Osteocyte (in vitro differentiated cells): ENCODE data around the gene PPP1R1B. TPM values are rescaled to one million over a fixed set of nuclear protein-coding genes. Genes with fewer than 3 reads are reported as not detected.

ENCODE experiments used
- DNase-seq: peaks from one replicate; pipeline ENCODE4 v3.0.0; 2021; ENCODE audit warnings: mixed read lengths; ENCODE audit not compliant: unreplicated experiment; ENCODE audit errors: extremely low spot score
- H3K27ac Mint-ChIP-seq: one replicate; pipeline ENCODE4 v1.8.0; 2021; ENCODE audit warnings: mild to moderate bottlenecking, mixed read lengths; ENCODE audit not compliant: unreplicated experiment
- H3K27me3 Mint-ChIP-seq: one replicate; pipeline ENCODE4 v1.8.0; 2021; ENCODE audit warnings: mixed read lengths; ENCODE audit not compliant: unreplicated experiment
- H3K36me3 Mint-ChIP-seq: one replicate; pipeline ENCODE4 v1.8.0; 2021; ENCODE audit warnings: mixed read lengths; ENCODE audit not compliant: unreplicated experiment
- H3K4me1 Mint-ChIP-seq: one replicate; pipeline ENCODE4 v1.8.0; 2021; ENCODE audit warnings: mixed read lengths; ENCODE audit not compliant: unreplicated experiment
- H3K4me3 Mint-ChIP-seq: one replicate; pipeline ENCODE4 v1.8.0; 2021; ENCODE audit warnings: mild to moderate bottlenecking, moderate library complexity, mixed read lengths; ENCODE audit not compliant: unreplicated experiment
- H3K9me3 Mint-ChIP-seq: one replicate; pipeline ENCODE4 v1.8.0; 2021; ENCODE audit warnings: mixed read lengths; ENCODE audit not compliant: unreplicated experiment
- total RNA-seq: library from RNA; stranded (reverse); gene quantifications from 2 replicates; pipeline ENCODE4 v1.2.1, GENCODE V29; 2021
- TF ChIP-seq, protein P1 (sequence below): fragments of 200-600 bp; sonication (generic); IDR thresholded peaks from 2 replicates; pipeline ENCODE4 v1.5.0; 2021; ENCODE audit warnings: antibody characterized with exemption, mild to moderate bottlenecking, moderate library complexity

Gene PPP1R1B
- total RNA-seq, 1 donor from 2014 or later, result 4.5 TPM

DNA sequence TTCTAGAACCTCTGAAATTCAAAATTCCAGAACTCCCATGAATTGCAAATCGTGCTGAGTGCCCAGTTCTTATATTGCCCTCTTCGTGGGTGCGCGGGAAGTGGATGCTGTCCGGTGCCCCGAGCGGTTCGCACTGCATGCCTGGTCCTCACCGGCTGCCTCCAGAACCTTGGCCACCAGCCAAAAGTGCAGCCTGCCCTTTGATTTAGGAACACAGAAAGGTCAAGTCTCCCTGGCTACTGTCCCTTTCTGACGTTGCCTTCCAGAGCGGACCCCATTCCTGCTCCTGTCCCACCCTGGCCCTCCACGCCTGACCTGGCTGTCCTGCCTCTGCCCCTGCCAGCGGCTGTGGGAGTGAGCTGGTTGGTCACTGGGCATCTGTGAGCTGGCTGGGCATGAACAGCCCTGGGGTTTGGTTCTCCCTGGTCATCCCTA, 28.7 kb upstream of the PPP1R1B start:
- TF ChIP-seq, protein P1, sequence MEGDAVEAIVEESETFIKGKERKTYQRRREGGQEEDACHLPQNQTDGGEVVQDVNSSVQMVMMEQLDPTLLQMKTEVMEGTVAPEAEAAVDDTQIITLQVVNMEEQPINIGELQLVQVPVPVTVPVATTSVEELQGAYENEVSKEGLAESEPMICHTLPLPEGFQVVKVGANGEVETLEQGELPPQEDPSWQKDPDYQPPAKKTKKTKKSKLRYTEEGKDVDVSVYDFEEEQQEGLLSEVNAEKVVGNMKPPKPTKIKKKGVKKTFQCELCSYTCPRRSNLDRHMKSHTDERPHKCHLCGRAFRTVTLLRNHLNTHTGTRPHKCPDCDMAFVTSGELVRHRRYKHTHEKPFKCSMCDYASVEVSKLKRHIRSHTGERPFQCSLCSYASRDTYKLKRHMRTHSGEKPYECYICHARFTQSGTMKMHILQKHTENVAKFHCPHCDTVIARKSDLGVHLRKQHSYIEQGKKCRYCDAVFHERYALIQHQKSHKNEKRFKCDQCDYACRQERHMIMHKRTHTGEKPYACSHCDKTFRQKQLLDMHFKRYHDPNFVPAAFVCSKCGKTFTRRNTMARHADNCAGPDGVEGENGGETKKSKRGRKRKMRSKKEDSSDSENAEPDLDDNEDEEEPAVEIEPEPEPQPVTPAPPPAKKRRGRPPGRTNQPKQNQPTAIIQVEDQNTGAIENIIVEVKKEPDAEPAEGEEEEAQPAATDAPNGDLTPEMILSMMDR, result no peak
- Mint-ChIP-seq H3K9me3 (no peaks in the 10 kb centered on the region), H3K4me3 (no peak overlapping the region), H3K27me3 (peaks cover 94% of the 10 kb centered on the region), H3K4me1 (peaks cover 17% of the 10 kb centered on the region), H3K36me3 (peaks cover 3% of the 10 kb centered on the region), H3K27ac (no peak overlapping the region)
- no peak for DNase-seq

DNA sequence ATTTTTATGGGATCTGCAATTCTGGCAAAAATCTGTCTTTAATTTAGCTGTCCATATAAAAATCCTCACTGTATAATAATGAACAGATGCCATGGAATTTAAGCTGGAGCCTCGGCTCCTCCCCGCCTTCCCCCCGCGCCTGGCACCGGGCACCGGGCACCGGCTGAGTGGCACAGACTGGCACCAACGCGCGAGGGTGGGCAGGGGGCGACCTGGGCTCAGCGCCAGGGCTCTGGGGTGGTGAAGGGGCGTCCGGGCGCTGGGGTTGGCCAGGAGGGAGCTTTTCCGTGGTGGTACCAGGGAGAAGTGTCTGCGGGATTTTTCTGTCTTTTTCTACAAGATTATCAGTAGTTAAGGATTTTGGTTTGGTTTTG, 28.1 kb upstream of the PPP1R1B start:
- Mint-ChIP-seq H3K36me3 (peaks cover 3% of the 10 kb centered on the region), H3K27me3 (peaks cover 94% of the 10 kb centered on the region), H3K9me3 (no peaks in the 10 kb centered on the region), H3K27ac (no peak overlapping the region), H3K4me3 (no peak overlapping the region), H3K4me1 (peaks cover 17% of the 10 kb centered on the region)
- DNase-seq, result no peak
- TF ChIP-seq, protein P1, result no peak

DNA sequence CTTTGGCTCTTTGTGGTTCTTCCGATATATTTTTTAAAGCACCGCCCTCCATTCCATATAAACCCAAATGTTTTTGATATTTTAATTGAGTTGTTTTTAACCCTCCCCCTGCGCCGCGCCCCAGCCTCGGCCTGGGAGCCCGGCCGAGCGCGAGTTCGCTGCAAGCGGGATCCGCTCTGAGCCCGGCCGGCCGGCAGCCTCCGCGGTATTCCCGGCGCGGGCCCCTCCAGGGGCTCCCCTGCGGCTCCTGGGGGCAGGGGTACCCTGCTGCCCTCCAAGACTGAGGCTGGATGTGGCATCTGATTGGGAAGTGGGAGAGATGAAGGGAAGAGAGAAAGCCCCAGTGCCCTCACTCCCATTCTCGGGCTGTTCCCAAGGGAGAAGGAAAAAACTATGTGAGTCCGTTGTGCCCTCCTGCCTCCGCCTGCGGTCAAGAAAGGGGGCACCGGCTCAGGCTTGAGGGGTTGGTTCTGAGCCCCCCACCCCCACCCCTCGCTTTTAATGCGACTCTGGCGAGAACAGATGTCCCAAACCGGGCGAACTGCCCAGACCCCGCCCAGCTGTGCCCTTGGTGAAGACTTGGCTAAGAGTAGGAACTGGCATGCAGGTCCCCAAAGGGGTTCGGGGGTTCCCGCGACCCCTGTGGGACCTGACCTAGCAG, 27.6 kb upstream of the PPP1R1B start:
- Mint-ChIP-seq H3K9me3 (no peaks in the 10 kb centered on the region), H3K27ac (no peak overlapping the region), H3K36me3 (peaks cover 3% of the 10 kb centered on the region), H3K4me1 (peaks cover 17% of the 10 kb centered on the region), H3K4me3 (no peak overlapping the region), H3K27me3 (peaks cover 91% of the 10 kb centered on the region)
- no peak for DNase-seq
- TF ChIP-seq, protein P1, result no peak

DNA sequence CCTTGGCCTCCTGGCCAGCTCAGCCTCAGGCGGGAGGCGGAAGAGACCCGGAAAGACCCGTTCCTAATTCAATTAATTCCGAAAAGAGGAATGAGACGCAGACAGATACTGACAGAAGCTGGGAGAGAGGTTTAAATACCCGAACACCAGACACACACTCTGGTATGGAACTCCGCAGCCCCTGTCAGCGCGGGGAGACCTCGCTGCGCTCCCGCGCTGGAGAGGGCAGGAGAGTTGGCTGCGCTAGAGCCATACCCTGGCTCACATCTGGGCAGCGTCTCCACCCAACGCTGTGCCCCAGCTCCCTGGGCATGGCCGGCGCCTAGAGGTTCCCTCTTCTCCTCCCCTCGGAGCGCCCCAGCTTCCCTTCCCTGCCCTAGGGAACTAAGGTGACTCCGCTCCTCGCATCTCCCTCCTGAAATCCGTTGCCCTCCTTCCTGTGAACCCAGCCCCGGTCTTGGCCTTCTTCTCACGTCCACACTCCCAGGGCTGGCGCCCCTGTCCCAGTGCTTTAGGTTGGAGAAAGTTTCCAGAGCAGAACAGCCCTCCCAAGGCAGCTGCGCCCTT, 27.0 kb upstream of the PPP1R1B start:
- Mint-ChIP-seq H3K9me3 (no peaks in the 10 kb centered on the region), H3K4me1 (peaks cover 17% of the 10 kb centered on the region), H3K36me3 (peaks cover 3% of the 10 kb centered on the region), H3K4me3 (no peak overlapping the region), H3K27ac (no peak overlapping the region), H3K27me3 (peaks cover 88% of the 10 kb centered on the region)
- TF ChIP-seq, protein P1, result no peak
- no peak for DNase-seq

DNA sequence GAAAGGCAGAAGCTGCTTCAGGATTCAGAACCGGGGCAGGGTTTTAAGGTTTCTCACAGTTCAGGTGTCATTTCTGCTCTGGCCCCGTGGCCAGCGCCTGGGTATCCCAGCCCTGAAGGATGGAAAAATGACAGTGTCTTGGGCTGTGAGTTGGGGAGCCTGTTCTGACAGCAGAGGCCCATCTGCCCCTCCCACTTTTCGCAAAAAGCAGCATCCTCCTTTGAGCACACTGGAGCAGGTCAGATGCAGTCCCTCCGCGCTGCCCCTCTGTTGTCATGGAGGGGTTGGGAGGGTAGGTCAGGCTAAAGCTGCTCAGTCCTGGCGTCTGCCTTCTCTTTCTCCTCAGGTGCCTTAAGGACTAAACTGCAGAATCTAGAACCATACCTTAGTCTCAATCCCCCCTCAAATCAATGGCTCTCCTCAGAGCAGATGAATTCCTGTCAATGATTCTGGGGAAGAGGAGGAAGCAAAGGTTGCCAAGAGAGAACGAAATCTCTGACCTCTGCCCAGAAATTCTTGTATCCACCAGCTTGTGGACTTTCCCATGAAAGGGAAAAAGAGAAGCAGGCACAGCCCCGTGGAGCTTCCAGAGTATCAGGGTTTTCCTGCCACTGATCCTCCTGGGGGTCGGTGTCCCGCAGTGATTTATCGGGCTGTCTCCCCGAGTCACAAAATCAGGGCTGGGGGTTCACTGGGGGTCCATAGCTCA, 26.3 kb upstream of the PPP1R1B start:
- Mint-ChIP-seq H3K27me3 (peaks cover 85% of the 10 kb centered on the region), H3K4me1 (peaks cover 19% of the 10 kb centered on the region), H3K27ac (no peak overlapping the region), H3K36me3 (peaks cover 3% of the 10 kb centered on the region), H3K9me3 (no peaks in the 10 kb centered on the region), H3K4me3 (no peak overlapping the region)
- no peak for DNase-seq
- TF ChIP-seq, protein P1, result no peak
